ENCODE results near the gene PHF12.

Gene PHF12

DNA sequence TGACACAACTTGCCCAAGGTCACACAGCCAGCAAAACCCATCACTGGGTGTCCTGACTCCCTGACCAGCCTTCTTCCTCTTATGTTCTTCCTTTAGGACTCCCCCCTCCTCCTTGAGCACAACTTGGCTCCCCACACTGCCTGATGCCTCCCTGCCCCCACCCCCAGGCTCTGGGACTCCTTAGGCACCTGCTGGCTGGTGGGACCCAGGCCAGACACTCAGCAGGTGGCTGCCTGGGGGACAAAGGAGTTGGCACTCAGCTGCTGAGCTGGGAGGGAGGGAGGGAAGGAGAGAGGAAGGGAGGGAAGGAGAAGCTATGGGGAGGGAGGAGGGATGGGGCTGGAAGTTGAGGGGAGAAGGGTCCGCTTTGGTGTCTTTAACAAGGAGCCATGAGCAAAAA, 46.5 kb upstream of the PHF12 start:
- no peak for TF ChIP-seq EZH2phosphoT487 (IDR thresholded peaks at IDR 0.05; ENCODE audit: borderline replicate concordance, low read length)
- TF ChIP-seq, protein P1, sequence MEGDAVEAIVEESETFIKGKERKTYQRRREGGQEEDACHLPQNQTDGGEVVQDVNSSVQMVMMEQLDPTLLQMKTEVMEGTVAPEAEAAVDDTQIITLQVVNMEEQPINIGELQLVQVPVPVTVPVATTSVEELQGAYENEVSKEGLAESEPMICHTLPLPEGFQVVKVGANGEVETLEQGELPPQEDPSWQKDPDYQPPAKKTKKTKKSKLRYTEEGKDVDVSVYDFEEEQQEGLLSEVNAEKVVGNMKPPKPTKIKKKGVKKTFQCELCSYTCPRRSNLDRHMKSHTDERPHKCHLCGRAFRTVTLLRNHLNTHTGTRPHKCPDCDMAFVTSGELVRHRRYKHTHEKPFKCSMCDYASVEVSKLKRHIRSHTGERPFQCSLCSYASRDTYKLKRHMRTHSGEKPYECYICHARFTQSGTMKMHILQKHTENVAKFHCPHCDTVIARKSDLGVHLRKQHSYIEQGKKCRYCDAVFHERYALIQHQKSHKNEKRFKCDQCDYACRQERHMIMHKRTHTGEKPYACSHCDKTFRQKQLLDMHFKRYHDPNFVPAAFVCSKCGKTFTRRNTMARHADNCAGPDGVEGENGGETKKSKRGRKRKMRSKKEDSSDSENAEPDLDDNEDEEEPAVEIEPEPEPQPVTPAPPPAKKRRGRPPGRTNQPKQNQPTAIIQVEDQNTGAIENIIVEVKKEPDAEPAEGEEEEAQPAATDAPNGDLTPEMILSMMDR (IDR thresholded peaks at IDR 0.05; ENCODE audit: low read depth, low read length, poor library complexity, severe bottlenecking), result no peak
- Histone ChIP-seq H3K4me1 (ENCODE audit: control insufficient read depth, low read length) (no peaks in the 10 kb centered on the region), H3K36me3 (ENCODE audit: control insufficient read depth, low read length) (no peaks in the 10 kb centered on the region), H3K79me2 (ENCODE audit: control insufficient read depth, low read length) (no peaks in the 10 kb centered on the region), H3K9me3 (ENCODE audit: control insufficient read depth, insufficient read depth, low read length) (no peaks in the 10 kb centered on the region), H3K27ac (ENCODE audit: low read depth, low read length) (no peak overlapping the region), H3K9me2 (replicated peaks; ENCODE audit: control insufficient read depth, low read length) (no peaks in the 10 kb centered on the region), H3K27me3 (ENCODE audit: control insufficient read depth, low read length) (peaks cover 8% of the 10 kb centered on the region), H4K20me1 (ENCODE audit: control insufficient read depth, insufficient read depth, low read depth, low read length) (no peaks in the 10 kb centered on the region), H3K4me3 (ENCODE audit: low read length) (no peak overlapping the region), H3K4me2 (ENCODE audit: low read length) (no peak overlapping the region), H3F3A (ENCODE audit: control insufficient read depth, insufficient read depth) (no peaks in the 10 kb centered on the region)

- Histone ChIP-seq H3K4me2 (ENCODE audit: low read length) (no peak overlapping the region), H3F3A (ENCODE audit: control insufficient read depth, insufficient read depth) (no peaks in the 10 kb centered on the region), H3K27me3 (ENCODE audit: control insufficient read depth, low read length) (peaks cover 8% of the 10 kb centered on the region), H3K9me3 (ENCODE audit: control insufficient read depth, insufficient read depth, low read length) (no peaks in the 10 kb centered on the region), H3K4me1 (ENCODE audit: control insufficient read depth, low read length) (no peaks in the 10 kb centered on the region), H3K36me3 (ENCODE audit: control insufficient read depth, low read length) (no peaks in the 10 kb centered on the region), H3K79me2 (ENCODE audit: control insufficient read depth, low read length) (no peaks in the 10 kb centered on the region), H3K4me3 (ENCODE audit: low read length) (no peak overlapping the region), H3K27ac (ENCODE audit: low read depth, low read length) (no peak overlapping the region), H4K20me1 (ENCODE audit: control insufficient read depth, insufficient read depth, low read depth, low read length) (no peaks in the 10 kb centered on the region), H3K9me2 (replicated peaks; ENCODE audit: control insufficient read depth, low read length) (no peaks in the 10 kb centered on the region)
- TF ChIP-seq, protein P1 (IDR thresholded peaks at IDR 0.05; ENCODE audit: low read depth, low read length, poor library complexity, severe bottlenecking), result no peak
- TF ChIP-seq EZH2phosphoT487 (IDR thresholded peaks at IDR 0.05; ENCODE audit: borderline replicate concordance, low read length), result no peak
Observed at GRCh38 chr17:28996554-28997096, 45.3 kb upstream of the PHF12 start.

DNA sequence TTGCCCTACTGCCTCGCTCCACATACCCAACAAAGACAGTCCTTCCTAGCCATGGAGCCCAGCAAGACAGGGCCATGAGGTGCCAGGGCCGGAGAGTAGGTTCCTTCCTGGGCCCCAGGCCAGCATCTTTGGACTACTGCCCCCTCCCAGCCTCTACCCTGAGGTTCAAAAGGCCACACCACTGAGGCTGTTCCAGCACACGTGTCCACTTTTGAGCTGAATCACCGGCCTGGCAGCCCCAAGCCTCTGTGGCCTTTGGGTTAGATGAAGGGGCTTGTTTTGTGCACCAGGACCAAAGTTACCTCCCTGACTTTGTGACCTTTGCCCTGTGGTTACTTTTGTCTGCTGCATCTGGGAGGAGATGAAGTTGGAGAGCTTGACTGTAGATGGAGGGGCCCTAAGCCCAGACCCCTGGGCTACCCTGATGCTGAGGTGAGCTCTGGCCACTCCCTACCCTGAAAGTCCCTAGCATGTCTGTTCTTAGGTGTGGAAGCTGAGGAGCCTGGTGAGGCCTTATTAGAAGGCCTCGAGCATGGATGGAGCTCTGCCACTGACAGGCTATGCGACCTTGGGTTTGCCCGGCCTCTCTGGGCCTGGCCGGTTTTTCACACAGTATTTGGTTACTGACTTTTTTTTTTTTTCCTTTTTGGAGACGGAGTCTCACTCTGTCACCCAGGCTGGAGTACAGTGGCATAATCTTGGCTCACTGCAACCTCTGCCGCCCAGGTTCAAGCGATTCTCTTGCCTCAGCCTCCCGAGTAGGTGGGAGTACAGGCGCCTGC, 42.5 kb upstream of the PHF12 start:
- H4K20me1 ChIP-seq (ENCODE audit: control insufficient read depth, insufficient read depth, low read depth, low read length), result no peaks in the 10 kb centered on the region
- no peaks in the 10 kb centered on the region for H3K9me2 ChIP-seq (replicated peaks; ENCODE audit: control insufficient read depth, low read length)
- no peak overlapping the region for H3K4me3 ChIP-seq (ENCODE audit: low read length)
- no peaks in the 10 kb centered on the region for H3K79me2 ChIP-seq (ENCODE audit: control insufficient read depth, low read length)
- H3F3A ChIP-seq (ENCODE audit: control insufficient read depth, insufficient read depth), result no peaks in the 10 kb centered on the region
- no peak for TF ChIP-seq EZH2phosphoT487 (IDR thresholded peaks at IDR 0.05; ENCODE audit: borderline replicate concordance, low read length)
- TF ChIP-seq, protein P1 (IDR thresholded peaks at IDR 0.05; ENCODE audit: low read depth, low read length, poor library complexity, severe bottlenecking), result no peak
- H3K27ac ChIP-seq (ENCODE audit: low read depth, low read length), result no peak overlapping the region
- no peaks in the 10 kb centered on the region for H3K36me3 ChIP-seq (ENCODE audit: control insufficient read depth, low read length)
- peaks cover 4% of the 10 kb centered on the region; the same call in 1 of the 2 replicates for H3K27me3 ChIP-seq (ENCODE audit: control insufficient read depth, low read length)
- no peaks in the 10 kb centered on the region for H3K9me3 ChIP-seq (ENCODE audit: control insufficient read depth, insufficient read depth, low read length)
- no peaks in the 10 kb centered on the region for H3K4me1 ChIP-seq (ENCODE audit: control insufficient read depth, low read length)
- H3K4me2 ChIP-seq (ENCODE audit: low read length), result no peak overlapping the region
